Measurements from ENCODE around the gene MAU2. TPM values are rescaled to one million over a fixed set of nuclear protein-coding genes. Genes with fewer than 3 reads are reported as not detected.

MAU2 gene
- total and polyA plus RNA-seq, 2 of the 8 experiments (the other 6 are each of a cell fraction or from before 2014, with no cell fraction given), result 32.0 to 40.8 TPM

- Histone ChIP-seq H3K18ac (ENCODE audit: extremely low read depth, low read length) (no peak overlapping the region), H4K20me1 (replicated peaks in 1 of 2; ENCODE audit: control insufficient read depth in 1 of 2, insufficient read depth in 2 of 2, low read length in 2 of 2) (peaks cover 5 to 15% of the 10 kb centered on the region in 2 experiments), H3K27me3 (replicated peaks in 1 of 4; ENCODE audit: control insufficient read depth in 3 of 4, extremely low read depth in 1 of 4, insufficient read depth in 3 of 4, low read length in 3 of 4) (no peaks in the 10 kb centered on the region), H3K4ac (replicated peaks; ENCODE audit: insufficient read length, low read depth, low read length) (no peak overlapping the region), H3K4me2 (ENCODE audit: insufficient read depth in 1 of 2, low read depth in 2 of 2, low read length in 2 of 2) (no peak overlapping the region), H3K9me3 (ENCODE audit: insufficient read depth in 2 of 2, low read depth in 1 of 2, low read length in 1 of 2) (no peaks in the 10 kb centered on the region), H4K8ac (ENCODE audit: extremely low read depth, insufficient read depth, low read length) (no peak overlapping the region; the same call in 1 of the 2 replicates), H2AFZ (ENCODE audit: low read length) (no peak overlapping the region), H4K91ac (replicated peaks; ENCODE audit: insufficient read length, low read length) (no peak overlapping the region), H2BK5ac (ENCODE audit: low read depth, low read length) (no peak overlapping the region), H2BK20ac (ENCODE audit: low read length) (no peak overlapping the region), H3K36me3 (ENCODE audit: control insufficient read depth in 2 of 4, insufficient read depth in 4 of 4, low read length in 3 of 4) (peaks cover 9 to 48% (median 27%) of the 10 kb centered on the region in 4 experiments), H3K9ac (replicated peaks in 1 of 4; ENCODE audit: extremely low read depth in 1 of 4, low read depth in 3 of 4, low read length in 3 of 4) (no peak overlapping the region), H3K79me2 (ENCODE audit: control insufficient read depth in 1 of 2, insufficient read depth in 2 of 2, low read length in 2 of 2) (no peaks in the 10 kb centered on the region), H3K79me1 (ENCODE audit: low read depth, low read length) (no peaks in the 10 kb centered on the region), H2BK15ac (ENCODE audit: low read length) (no peak overlapping the region), H3K23ac (ENCODE audit: insufficient read length) (no peak overlapping the region), H3K14ac (ENCODE audit: insufficient read length) (no peak overlapping the region), H4K5ac (ENCODE audit: insufficient read length, low read depth, low read length) (no peak overlapping the region), H2BK12ac (ENCODE audit: low read depth, low read length) (no peak overlapping the region), H2BK120ac (replicated peaks; ENCODE audit: low read depth, low read length) (no peak overlapping the region), H3K23me2 (ENCODE audit: low read depth, low read length) (no peaks in the 10 kb centered on the region), H3K4me1 (replicated peaks in 1 of 4; ENCODE audit: control insufficient read depth in 3 of 4, insufficient read depth in 4 of 4, low read length in 3 of 4) (no peaks in the 10 kb centered on the region), H2AK5ac (ENCODE audit: low read depth, low read length) (no peak overlapping the region), H3K4me3 (ENCODE audit: extremely low read depth in 1 of 4, insufficient read depth in 2 of 4, low read depth in 3 of 4, low read length in 4 of 4) (no peak overlapping the region), H3K27ac (ENCODE audit: low read depth, low read length) (no peak overlapping the region), H3K56ac (replicated peaks; ENCODE audit: insufficient read length, low read depth, low read length) (no peak overlapping the region)
- FAIRE-seq (no peak), DNase-seq (ENCODE audit: low read depth in 1 of 2, low spot score in 2 of 2) (no peak)
- CTCF ChIA-PET (ENCODE audit: partially characterized antibody), result interaction anchor here (0.6 to 1.3 kb wide), 4 partner anchors 14 to 140 kb away, joined by 3 to 5 read pairs (median 4); no protein-coding TSS in a partner anchor
- 92% methylated on average over 16 of the region's 16 CpGs; no CpG with 5 or more reads in 1 of the 2 experiments for WGBS, 2 experiments (ENCODE audit: extremely low coverage in 1 of 2, insufficient coverage in 1 of 2, insufficient read length in 1 of 2, insufficient replicate concordance in 2 of 2, low coverage in 1 of 2, low lambda C conversion rate in 2 of 2, missing lambda C conversion rate in 1 of 2)
- TF ChIP-seq TEAD4 (IDR thresholded peaks at IDR 0.05; ENCODE audit: low read depth, low read length) (no peak), KDM1A (IDR thresholded peaks at IDR 0.05; ENCODE audit: borderline replicate concordance, low read length) (no peak), TCF12 (IDR thresholded peaks at IDR 0.05; ENCODE audit: low read depth, low read length) (no peak), E2F6 (IDR thresholded peaks at IDR 0.05) (no peak), TAF7 (optimal IDR thresholded peaks at IDR 0.05; ENCODE audit: borderline replicate concordance, low read depth, low read length) (no peak), CHD2 (IDR thresholded peaks at IDR 0.05; ENCODE audit: low read length) (no peak)
- POLR2A ChIA-PET (ENCODE audit: partially characterized antibody), result interaction anchor here (0.9 to 2.6 kb wide), 5 partner anchors 10 to 60 kb away, joined by 3 to 11 read pairs (median 4); no protein-coding TSS in a partner anchor
Observed at GRCh38 chr19:19280561-19280960, 40.1 kb upstream of the MAU2 start.
